Vagina (tissue), 2 donors: ENCODE data around the gene SURF1. TPM values are rescaled to one million over a fixed set of nuclear protein-coding genes. Genes with fewer than 3 reads are reported as not detected.
"Not testable (repeated sequence)": the region's sequence is repeated elsewhere in the genome, so short reads cannot be mapped to it uniquely, and the experiment has no call there.

Experiments
- DNase-seq, 2 donors: peaks; one replicate each; pipeline ENCODE4 v3.0.0-alpha.2; 2017; ENCODE audit errors: extremely low spot score in 2 of 2
- H3K27ac ChIP-seq: fragments of 200-600 bp; sonication (generic); one replicate; pipeline ENCODE4 v1.5.1; 2019
- H3K27me3 ChIP-seq: fragments of 200-600 bp; sonication (generic); one replicate; pipeline ENCODE4 v1.5.1; 2019
- H3K36me3 ChIP-seq, 2 donors: fragments of 200-600 bp; sonication (generic); one replicate each; pipeline ENCODE4 v1.5.1; 2017 to 2019
- H3K4me1 ChIP-seq: fragments of 200-600 bp; sonication (generic); one replicate; pipeline ENCODE4 v1.5.1; 2019
- H3K4me3 ChIP-seq, 2 donors: fragments of 200-600 bp; sonication (generic); 1 replicate in 1 of 2; 2 replicates in 1 of 2; pipeline ENCODE4 v1.5.1; 2016 to 2019
- H3K9me3 ChIP-seq: fragments of 200-600 bp; sonication (generic); one replicate; pipeline ENCODE4 v1.5.1; 2019
- POLR2A ChIP-seq, 2 donors: fragments of 450-650 bp; IDR thresholded peaks; one replicate each; pipeline ENCODE4 v1.6.1; 2017; ENCODE audit warnings: antibody characterized with exemption in 2 of 2, mild to moderate bottlenecking in 2 of 2, moderate library complexity in 2 of 2
- POLR2AphosphoS5 ChIP-seq, 2 donors: sonication (generic); formaldehyde crosslinking; IDR thresholded peaks; one replicate each; pipeline ENCODE4 v1.9.0; 2017; ENCODE audit warnings: antibody characterized with exemption in 2 of 2, mild to moderate bottlenecking in 2 of 2, low read depth in 1 of 2; ENCODE audit not compliant: insufficient read depth in 1 of 2
- intact Hi-C: fragments of 100-400 bp; cut with DNase I; formaldehyde crosslinking; loops from one replicate; pipeline ENCODE4 v1.15.1; 2023
- total RNA-seq: library from RNA; depleted of rRNA; stranded (reverse); fragments of >200 nt; gene quantifications from one replicate; pipeline ENCODE4 v1.2.3, GENCODE V29; 2016
- TF ChIP-seq, protein P1 (sequence below), 3 experiments: fragments of 450-650 bp in 2 of 3; fragments of 200-600 bp in 1 of 3; sonication (generic) in 1 of 3; IDR thresholded peaks; one replicate each; pipeline ENCODE4 v1.5.1; 2017 to 2019; ENCODE audit warnings: antibody characterized with exemption in 3 of 3, mild to moderate bottlenecking in 2 of 3, moderate library complexity in 2 of 3

The SURF1 gene
- total RNA-seq, 1 donor from 2014 or later = 31.2 TPM

DNA sequence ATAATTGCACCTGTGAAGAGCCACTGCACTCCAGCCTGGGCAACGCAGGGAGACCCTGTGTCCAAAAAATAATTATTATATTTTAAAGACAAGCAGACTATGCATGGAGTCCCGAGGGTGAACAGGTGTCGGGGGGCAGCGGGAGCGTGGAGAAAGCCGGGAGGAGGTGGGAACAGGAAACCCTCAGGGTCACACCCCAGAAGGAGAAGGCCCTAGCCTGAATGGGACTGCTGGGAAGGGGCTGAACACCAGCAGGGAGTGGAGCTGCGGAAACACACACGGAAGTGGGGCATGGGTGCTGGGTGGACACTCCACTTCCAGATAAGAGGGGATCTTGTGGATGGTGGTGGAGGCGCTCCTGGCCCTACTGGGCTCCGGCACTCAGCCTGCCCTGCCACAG lies 33.1 kb downstream of the SURF1 start:
- DNase-seq = no peak
- no peaks in the 10 kb centered on the region for H3K27me3 ChIP-seq
- no peaks in the 10 kb centered on the region for H3K36me3 ChIP-seq
- H3K9me3 ChIP-seq = no peaks in the 10 kb centered on the region
- H3K4me3 ChIP-seq = no peak overlapping the region
- H3K4me1 ChIP-seq = no peaks in the 10 kb centered on the region
- TF ChIP-seq POLR2AphosphoS5 (IDR thresholded peaks at IDR 0.05; ENCODE audit: insufficient read depth in 1 of 2, low read depth in 1 of 2) (no peak), POLR2A (IDR thresholded peaks at IDR 0.05) (no peak)
- TF ChIP-seq, protein P1, sequence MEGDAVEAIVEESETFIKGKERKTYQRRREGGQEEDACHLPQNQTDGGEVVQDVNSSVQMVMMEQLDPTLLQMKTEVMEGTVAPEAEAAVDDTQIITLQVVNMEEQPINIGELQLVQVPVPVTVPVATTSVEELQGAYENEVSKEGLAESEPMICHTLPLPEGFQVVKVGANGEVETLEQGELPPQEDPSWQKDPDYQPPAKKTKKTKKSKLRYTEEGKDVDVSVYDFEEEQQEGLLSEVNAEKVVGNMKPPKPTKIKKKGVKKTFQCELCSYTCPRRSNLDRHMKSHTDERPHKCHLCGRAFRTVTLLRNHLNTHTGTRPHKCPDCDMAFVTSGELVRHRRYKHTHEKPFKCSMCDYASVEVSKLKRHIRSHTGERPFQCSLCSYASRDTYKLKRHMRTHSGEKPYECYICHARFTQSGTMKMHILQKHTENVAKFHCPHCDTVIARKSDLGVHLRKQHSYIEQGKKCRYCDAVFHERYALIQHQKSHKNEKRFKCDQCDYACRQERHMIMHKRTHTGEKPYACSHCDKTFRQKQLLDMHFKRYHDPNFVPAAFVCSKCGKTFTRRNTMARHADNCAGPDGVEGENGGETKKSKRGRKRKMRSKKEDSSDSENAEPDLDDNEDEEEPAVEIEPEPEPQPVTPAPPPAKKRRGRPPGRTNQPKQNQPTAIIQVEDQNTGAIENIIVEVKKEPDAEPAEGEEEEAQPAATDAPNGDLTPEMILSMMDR (IDR thresholded peaks at IDR 0.05) = no peak
- intact Hi-C loops = no loop called here
- no peak overlapping the region for H3K27ac ChIP-seq

DNA sequence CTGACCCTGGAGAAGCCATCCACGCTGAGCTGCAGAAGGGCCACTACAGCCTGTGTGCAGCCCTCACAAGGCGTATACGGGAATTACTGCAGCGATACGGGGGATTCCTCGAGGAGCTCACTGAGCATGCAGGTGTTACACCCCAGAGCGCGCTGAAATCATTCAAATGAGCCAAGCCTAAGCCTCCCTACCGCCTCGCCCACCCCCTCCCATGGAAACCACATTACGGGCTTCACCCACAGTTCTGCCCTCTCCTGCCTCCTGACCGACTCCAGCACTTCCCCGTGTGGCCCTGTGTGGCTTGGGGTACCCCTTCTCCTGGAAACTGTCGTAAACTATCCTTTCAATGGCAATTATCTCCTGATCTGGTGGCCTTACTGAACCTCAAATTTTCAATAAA lies 33.6 kb downstream of the SURF1 start:
- no peaks in the 10 kb centered on the region for H3K27me3 ChIP-seq
- intact Hi-C loops = no loop called here

DNA sequence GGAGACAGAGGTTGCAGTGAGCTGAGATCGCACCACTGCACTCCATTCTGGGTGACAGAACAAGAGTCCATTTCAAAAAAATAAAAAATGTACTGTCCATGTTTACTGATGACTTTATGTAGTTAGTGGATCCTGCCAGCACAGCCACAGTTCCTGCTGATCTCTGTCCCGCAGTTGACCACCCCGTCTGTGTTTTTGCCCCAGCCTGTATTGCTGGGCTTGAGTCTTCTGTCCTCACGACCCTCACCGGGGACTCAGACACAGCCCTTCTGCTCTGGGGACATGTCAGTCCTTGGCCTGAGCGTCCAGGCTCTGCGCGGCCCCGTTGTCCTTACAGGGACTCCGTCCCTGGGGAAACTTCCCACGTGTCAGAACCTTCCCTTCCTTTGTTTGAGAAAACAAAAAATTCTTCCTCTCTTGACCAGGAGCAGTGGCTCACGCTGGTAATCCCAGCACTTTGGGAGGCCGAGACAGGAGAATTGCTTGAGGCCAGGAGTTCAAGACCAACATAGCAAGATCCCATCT lies 34.8 kb downstream of the SURF1 start:
- H3K4me1 ChIP-seq = no peaks in the 10 kb centered on the region
- no peaks in the 10 kb centered on the region for H3K36me3 ChIP-seq
- TF ChIP-seq, protein P1 (IDR thresholded peaks at IDR 0.05) = no peak
- TF ChIP-seq POLR2A (IDR thresholded peaks at IDR 0.05) (no peak), POLR2AphosphoS5 (IDR thresholded peaks at IDR 0.05; ENCODE audit: insufficient read depth in 1 of 2, low read depth in 1 of 2) (no peak)
- no peaks in the 10 kb centered on the region for H3K9me3 ChIP-seq
- no peak overlapping the region for H3K27ac ChIP-seq
- no peak for DNase-seq
- no peak overlapping the region for H3K4me3 ChIP-seq
- H3K27me3 ChIP-seq = no peaks in the 10 kb centered on the region
- intact Hi-C loops = no loop called here

More for the DNA sequence above, 33.6 kb downstream of the SURF1 start:
- no peak for DNase-seq
- TF ChIP-seq POLR2A (IDR thresholded peaks at IDR 0.05) (no peak), POLR2AphosphoS5 (IDR thresholded peaks at IDR 0.05; ENCODE audit: insufficient read depth in 1 of 2, low read depth in 1 of 2) (no peak)
- TF ChIP-seq, protein P1 (IDR thresholded peaks at IDR 0.05) = no peak
- H3K9me3 ChIP-seq = no peaks in the 10 kb centered on the region
- H3K27ac ChIP-seq = no peak overlapping the region
- no peaks in the 10 kb centered on the region for H3K4me1 ChIP-seq
- H3K4me3 ChIP-seq = no peak overlapping the region
- no peaks in the 10 kb centered on the region for H3K36me3 ChIP-seq

DNA sequence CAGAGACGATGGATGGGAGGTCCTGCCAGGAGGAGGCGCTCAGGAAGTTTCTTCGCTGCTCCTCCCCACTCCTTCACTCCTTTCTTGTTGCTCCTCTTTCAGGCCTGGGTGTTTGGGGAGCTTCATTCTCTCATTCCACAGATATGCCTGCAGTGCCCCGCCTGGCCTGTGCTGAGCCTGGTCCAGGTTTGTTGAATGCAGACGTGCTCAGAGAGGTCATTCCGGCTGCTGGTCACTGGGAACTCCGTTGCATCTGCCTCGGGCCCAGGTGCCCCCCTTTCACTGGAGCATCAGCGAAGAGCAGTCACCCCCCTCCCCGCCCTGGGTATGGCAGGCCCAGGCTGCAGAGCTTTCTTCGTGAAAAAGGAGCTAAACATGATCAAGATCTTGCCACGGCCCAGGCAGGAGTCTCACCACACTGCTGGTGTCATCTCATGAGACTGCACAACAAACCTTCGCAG lies 35.8 kb downstream of the SURF1 start:
- intact Hi-C loops = no loop called here
- TF ChIP-seq, protein P1 (IDR thresholded peaks at IDR 0.05) = no peak
- TF ChIP-seq POLR2A (IDR thresholded peaks at IDR 0.05) (no peak), POLR2AphosphoS5 (IDR thresholded peaks at IDR 0.05; ENCODE audit: insufficient read depth in 1 of 2, low read depth in 1 of 2) (no peak)
- Histone ChIP-seq H3K27ac (no peak overlapping the region), H3K36me3 (no peaks in the 10 kb centered on the region), H3K27me3 (no peaks in the 10 kb centered on the region), H3K4me3 (no peak overlapping the region), H3K9me3 (no peaks in the 10 kb centered on the region), H3K4me1 (no peaks in the 10 kb centered on the region)
- no peak for DNase-seq

DNA sequence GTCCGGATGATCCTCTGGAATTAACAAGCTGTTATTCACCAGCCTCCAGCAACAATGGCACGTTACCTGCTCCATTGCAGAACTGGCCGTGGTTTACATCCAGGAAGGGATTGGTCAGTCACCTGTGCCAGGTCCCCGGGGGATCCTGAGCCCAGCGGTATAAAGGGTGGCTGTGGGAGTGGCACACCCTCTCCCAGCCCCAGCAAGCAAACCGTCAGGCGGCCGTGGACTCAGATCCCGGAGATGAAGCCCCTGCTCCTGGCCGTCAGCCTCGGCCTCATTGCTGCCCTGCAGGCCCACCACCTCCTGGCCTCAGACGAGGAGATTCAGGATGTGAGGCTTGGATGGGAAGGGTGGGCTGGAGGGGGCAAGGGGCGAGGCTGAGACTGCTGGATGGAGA lies 38.7 kb downstream of the SURF1 start:
- H3K9me3 ChIP-seq, DNase-seq, intact Hi-C loops: not testable (repeated sequence)

More for the DNA sequence above, 38.7 kb downstream of the SURF1 start:
- not testable (repeated sequence) for H3K27ac ChIP-seq, H3K36me3 ChIP-seq, H3K4me3 ChIP-seq, H3K27me3 ChIP-seq, H3K4me1 ChIP-seq
